ENCODE measurements around the gene SAMD14.

The SAMD14 gene

GRCh38 chr17:50129728-50130558 is at the start of gene SAMD14:
SAMD14 (minus strand) TSS chr17:50130160; CDS start chr17:50124959, 5,201 bp downstream.
- DNase-seq: no peak

DNA sequence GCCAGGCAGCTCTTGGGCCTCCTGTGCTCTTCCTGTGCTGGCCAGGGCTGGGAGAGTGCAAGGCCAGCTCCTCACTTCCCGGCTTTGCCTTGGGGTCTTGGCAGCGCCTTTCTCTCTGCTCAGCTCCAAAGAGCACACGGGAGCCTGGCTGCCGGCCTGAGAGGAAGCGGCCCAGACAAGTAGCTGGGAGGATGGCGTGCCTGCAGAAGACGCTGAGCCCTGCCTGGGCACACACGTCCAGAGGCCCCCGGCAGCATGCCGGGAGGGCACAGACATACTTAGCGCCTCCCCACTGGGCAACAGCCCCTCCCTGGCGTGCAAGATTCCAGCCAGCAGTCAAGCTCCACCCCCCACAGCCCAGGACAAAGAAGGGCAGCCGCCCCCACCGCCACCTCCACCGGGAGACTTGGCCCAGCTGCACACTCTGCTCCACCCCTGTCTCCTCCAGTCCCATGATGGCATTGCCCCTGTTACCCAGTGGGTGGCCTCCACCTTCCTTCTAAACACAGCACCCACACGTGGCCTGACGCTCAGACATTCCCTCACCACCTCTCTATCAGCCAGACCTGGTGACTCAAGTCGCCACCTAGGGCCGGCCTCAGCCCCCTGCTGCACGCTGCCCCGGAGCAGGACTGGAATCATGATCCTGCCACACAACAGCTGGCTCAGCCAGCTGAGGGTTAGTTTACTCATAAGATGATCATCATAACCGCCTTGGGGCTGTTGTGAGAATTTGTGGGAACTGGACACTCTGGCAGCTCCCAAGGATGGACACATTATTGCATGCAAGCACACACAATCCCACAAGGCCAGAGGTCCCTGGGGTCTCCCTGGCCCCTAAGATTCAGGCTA is 48.2 kb upstream of the SAMD14 start:
- peak; percentile 92 for DNase-seq

DNA sequence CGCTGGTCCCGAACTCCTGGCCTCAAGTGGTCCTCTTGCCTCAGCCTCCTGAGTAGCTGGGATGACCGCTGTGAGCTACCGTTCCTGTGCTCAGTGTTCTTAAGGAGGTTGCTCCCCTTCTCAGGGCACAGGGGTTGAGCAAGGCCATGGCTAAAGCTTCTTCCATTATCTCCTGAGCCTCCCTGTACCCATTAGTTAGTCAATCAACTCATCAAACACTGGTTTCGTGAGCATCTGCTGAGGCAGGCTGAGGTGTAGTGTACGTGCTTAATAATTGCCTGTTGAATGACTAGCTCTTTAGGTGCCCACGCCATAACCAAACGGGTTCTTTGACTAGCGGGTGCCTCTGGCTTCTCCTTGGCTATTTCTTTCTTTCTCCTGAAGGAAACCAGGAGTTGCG is 47.5 kb upstream of the SAMD14 start:
- no peak for DNase-seq

DNA sequence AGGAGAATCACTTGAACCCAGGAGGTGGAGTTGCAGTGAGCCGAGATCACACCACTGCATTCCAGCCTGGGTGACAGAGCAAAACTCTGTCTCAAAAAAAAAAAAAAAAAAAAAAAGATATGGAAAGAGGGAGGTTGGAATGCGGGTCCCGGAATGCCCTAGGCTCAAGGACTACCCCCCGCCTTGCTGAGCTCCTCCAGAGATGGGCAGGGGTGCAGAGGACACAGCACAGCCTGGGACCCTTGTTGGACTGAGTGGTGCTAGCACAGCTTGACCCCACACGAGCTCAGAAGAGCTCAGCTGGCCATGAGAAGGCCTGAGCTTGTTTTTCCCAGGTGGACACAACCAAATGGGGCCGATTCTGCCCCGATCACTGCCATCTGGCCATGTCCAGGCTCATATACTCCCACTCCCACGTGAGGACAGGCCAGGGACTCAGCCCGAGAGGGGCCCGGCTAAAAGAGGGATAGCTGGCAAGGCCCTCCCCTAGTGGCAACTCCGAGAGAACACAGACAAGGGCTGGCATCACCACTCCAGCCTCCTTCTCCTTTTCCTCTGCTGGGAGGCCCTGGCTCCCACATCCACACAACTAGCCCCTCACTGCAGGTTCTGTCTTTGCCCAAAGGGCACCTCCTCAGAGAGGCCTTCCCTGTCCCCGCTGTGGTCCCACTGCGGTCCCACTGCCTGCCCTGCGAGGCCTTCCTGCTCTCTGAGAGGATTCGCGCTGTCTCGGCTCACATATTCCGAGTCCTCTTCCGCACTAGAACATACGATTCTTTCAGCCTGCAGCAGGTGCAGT is 46.8 kb upstream of the SAMD14 start:
- DNase-seq: no peak

GRCh38 chr17:50175035-50175807 is 45.3 kb upstream of the SAMD14 start:
- DNase-seq: peak; percentile 16

- no peak for DNase-seq
Observed at GRCh38 chr17:50174444-50174843, 44.5 kb upstream of the SAMD14 start.

DNA sequence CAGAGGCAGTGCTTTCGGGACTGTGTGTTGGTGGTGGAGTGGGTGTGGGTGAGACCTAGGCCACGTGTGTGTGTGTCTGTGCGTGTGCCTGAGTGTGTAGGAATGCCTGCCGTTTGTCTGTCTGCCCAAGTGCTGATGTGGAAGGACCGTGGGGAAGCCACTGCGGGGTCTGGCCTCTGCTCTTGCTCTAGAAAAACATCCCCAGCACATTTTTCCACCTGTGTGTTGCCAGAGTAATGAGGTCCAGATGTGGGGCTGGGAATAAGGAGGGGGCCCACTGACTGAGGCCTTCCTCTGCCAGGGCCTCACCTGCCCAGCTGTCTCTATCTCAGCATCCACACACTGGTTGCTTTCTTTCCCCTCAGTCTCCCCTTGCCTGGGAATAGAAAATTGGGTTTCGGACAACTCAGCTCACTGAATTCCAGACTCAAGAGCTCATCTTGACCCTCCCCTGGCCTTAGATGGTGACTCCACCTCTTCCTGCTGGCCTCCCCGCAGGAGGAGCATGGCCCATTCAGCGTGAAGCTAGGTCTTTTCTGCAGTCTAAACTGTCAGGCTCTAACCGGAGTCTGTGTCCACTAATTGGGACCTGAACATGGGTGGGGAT is 43.5 kb upstream of the SAMD14 start:
- DNase-seq: no peak

GRCh38 chr17:50172936-50173334 is 43.0 kb upstream of the SAMD14 start:
- no peak for DNase-seq

DNA sequence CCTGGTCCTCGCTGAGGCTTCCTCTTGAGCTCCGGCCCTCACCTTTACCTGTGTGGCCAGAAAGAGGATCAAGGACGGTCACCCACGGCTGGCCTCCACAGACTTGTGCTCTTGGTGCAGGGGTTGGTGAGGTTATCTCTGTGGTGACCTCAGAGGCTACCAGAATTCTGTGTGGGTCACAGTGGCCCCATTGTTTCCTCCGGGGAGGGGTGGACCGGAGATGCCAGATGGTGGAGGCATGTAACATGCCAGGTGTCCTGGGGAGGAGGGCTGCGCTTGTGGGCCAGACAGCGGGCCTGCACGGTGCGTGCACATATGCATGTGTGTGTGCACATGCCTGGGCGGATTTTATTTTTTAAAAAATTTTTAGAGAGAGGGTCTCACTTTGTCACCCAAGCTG is 42.2 kb upstream of the SAMD14 start:
- no peak for DNase-seq

GRCh38 chr17:50171371-50172071 is 41.6 kb upstream of the SAMD14 start:
- DNase-seq: no peak

- no peak for DNase-seq
Observed at GRCh38 chr17:50170662-50171370, 40.9 kb upstream of the SAMD14 start.

DNA sequence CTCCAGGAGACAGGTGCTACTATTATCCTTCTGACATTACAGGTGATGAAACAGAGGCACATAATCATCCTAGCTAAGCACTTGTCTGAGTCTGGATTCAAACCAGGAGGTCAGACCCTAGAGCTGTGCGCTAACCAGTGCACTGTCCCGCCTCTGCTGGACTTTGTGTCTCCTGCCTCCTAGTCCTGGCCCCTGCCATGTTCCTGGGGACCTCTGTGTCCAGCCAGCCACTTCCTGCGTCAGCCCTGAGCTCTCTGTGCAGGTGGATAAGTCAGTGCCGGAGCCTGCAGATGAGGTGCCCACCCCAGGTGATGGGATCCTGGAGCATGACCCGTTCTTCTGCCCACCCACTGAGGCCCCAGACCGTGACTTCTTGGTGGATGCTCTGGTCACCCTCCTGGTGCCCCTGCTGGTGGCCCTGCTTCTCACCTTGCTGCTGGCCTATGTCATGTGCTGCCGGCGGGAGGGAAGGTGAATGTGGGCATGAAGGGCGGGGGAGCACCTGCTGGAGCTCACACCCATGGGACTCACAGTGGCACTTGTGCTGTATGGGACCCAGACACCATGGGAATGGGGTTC is 40.0 kb upstream of the SAMD14 start:
- DNase-seq: no peak

DNA sequence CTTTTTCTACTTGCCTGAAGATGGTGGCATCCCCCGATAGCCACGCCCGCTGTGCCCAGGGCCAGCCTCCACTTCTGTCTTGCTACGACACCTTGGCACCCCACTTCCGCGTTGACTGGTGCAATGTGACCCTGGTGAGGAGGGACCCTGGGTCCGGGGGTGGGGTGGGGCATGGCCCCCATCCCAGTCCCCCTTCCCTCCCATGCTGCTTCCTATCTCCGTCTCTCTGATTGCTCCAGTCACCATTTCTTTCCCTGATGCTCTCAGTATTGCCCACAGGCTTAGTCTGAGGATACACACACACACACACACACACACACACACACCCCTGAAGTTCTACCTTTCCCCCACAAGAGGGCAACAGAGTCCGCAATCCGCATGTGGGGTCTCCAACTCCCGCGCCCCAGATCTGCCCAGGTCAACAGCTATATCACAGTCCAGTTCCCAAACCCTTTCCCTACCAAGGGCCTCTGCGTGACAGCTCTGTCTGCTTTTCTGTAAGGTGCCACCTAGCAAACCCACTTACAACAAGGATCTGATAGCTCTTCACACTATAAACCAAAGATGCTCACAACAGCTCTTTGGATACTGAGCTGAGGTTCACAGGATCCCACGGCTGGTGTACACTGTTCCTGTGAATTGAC is 39.3 kb upstream of the SAMD14 start:
- DNase-seq: peak; percentile 52

DNA sequence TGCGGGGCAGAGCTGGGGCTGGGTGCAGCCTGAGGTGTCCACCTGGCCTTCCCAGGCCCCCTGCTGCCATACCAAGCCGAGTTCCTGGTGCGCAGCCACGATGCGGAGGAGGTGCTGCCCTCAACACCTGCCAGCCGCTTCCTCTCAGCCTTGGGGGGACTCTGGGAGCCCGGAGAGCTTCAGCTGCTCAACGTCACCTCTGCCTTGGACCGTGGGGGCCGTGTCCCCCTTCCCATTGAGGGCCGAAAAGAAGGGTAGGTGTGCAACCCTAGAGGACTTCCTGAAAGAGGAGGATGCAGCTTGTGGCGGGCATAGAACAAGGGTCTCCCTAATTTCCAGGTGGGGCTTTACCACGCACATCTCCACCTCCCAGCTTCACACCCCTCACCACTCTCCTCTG is 38.4 kb upstream of the SAMD14 start:
- no peak for DNase-seq

DNA sequence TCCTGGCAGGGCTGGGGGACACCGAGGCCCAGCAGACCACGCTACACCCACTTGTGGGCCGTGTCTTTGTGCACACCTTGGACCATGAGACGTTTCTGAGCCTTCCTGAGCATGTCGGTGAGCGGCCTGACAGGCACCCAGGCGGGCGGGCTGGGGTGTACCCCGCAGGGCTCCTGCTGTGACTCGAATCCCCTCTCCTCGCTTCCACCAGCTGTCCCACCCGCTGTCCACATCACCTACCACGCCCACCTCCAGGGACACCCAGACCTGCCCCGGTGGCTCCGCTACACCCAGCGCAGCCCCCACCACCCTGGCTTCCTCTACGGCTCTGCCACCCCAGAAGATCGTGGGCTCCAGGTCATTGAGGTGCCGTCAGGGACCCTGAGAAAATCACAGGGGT is 37.4 kb upstream of the SAMD14 start:
- no peak for DNase-seq

DNA sequence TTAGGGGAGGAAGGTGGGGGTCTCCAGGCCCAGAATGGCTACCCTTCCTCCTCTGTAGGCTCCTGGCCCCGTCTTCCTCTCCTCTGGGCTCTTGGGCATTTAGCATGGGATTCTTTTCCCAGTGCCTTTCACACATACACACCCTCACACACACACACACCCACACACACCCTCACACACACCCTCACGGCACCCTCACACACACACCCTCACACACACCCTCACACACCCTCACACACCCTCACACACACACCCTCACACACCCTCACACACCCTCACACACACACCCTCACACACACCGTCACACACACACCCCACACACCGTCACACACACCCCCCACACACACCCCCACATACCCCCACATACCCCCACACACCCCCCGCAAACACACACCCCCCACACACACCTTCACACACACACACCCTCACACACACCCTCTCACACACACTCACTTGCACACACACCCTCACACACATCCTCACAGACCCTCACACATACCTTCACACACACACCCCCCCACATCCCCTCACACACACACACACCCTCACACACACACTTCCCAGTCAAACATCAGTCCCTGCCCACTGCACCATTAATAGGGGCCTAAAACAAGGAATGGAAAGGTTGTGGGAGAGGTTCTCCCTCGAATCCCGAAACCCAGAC is 36.7 kb upstream of the SAMD14 start:
- no peak for DNase-seq

GRCh38 chr17:50165867-50166517 is 36.0 kb upstream of the SAMD14 start, which contains the start of gene SGCA:
SGCA (plus strand) TSS chr17:50166005; CDS start chr17:50166041, 36 bp downstream.
- DNase-seq: no peak

DNA sequence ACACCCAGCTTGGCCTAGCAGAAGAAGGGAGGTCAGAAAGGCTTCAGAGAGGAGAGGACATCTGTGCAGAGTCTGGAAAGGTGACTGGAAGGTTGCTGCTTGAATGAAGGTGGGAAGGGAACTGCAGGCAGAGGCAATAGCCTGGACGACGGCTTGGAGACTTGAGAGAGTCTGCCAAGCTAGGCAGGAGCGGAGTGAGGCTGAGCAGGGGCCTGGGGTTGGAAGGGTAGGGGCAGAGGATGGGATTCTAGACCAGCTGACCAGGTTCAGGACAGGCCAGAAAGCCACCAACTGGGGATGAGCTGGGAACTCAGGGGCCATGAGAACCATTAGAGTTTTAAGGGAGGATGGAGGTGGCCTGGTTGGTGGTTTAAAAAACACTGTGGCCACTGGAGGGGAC is 35.5 kb upstream of the SAMD14 start:
- DNase-seq: no peak
